Measurements from ENCODE around the gene C17orf113.

Gene C17orf113

GRCh38 chr17:41992576-41992975 is 57.8 kb downstream of the C17orf113 start:
- Histone ChIP-seq H3K9me3 (ENCODE audit: severe bottlenecking) (no peaks in the 10 kb centered on the region), H3K4me1 (ENCODE audit: insufficient read depth, poor library complexity, severe bottlenecking) (no peaks in the 10 kb centered on the region), H3K4me3 (ENCODE audit: severe bottlenecking) (no peak overlapping the region), H3K27ac (ENCODE audit: poor library complexity, severe bottlenecking) (no peak overlapping the region), H3K36me3 (ENCODE audit: low read depth) (peaks cover 100% of the 10 kb centered on the region), H3K27me3 (ENCODE audit: insufficient read depth, poor library complexity, severe bottlenecking) (no peaks in the 10 kb centered on the region)
- ATAC-seq (ENCODE audit: low read depth) = no peak
- TF ChIP-seq, protein P1, sequence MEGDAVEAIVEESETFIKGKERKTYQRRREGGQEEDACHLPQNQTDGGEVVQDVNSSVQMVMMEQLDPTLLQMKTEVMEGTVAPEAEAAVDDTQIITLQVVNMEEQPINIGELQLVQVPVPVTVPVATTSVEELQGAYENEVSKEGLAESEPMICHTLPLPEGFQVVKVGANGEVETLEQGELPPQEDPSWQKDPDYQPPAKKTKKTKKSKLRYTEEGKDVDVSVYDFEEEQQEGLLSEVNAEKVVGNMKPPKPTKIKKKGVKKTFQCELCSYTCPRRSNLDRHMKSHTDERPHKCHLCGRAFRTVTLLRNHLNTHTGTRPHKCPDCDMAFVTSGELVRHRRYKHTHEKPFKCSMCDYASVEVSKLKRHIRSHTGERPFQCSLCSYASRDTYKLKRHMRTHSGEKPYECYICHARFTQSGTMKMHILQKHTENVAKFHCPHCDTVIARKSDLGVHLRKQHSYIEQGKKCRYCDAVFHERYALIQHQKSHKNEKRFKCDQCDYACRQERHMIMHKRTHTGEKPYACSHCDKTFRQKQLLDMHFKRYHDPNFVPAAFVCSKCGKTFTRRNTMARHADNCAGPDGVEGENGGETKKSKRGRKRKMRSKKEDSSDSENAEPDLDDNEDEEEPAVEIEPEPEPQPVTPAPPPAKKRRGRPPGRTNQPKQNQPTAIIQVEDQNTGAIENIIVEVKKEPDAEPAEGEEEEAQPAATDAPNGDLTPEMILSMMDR (IDR thresholded peaks at IDR 0.05; ENCODE audit: poor library complexity, severe bottlenecking) = no peak
- DNase-seq (ENCODE audit: low spot score) = no peak

GRCh38 chr17:41989702-41990419 is 60.5 kb downstream of the C17orf113 start:
- TF ChIP-seq, protein P1 (IDR thresholded peaks at IDR 0.05; ENCODE audit: poor library complexity, severe bottlenecking) = no peak
- no peak for DNase-seq (ENCODE audit: low spot score)
- Histone ChIP-seq H3K36me3 (ENCODE audit: low read depth) (peaks cover 98% of the 10 kb centered on the region), H3K27ac (ENCODE audit: poor library complexity, severe bottlenecking) (no peak overlapping the region), H3K4me1 (ENCODE audit: insufficient read depth, poor library complexity, severe bottlenecking) (no peaks in the 10 kb centered on the region), H3K9me3 (ENCODE audit: severe bottlenecking) (no peaks in the 10 kb centered on the region), H3K27me3 (ENCODE audit: insufficient read depth, poor library complexity, severe bottlenecking) (no peaks in the 10 kb centered on the region), H3K4me3 (ENCODE audit: severe bottlenecking) (no peak overlapping the region)
- ATAC-seq (ENCODE audit: low read depth) = no peak

DNA sequence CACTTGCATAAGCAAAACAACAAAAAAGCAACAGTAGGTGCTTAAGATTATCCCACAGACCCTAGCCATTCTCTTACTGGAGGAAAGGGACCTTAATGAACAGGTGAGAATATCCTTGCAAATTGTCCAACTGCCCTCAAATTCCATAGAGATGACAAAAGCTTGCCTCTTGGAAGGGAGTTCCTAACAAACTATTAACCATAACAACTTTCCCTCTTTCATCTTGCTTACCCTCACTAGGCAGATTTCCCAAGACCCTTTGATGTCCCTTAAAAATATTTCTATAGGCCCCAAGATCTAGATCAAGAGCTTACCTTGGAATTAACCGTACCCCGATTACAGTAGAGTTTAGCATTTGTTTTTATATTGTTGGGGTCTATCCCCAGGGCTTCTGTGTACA is 62.0 kb downstream of the C17orf113 start:
- H3K9me3 ChIP-seq (ENCODE audit: severe bottlenecking) = no peaks in the 10 kb centered on the region
- no peaks in the 10 kb centered on the region for H3K27me3 ChIP-seq (ENCODE audit: insufficient read depth, poor library complexity, severe bottlenecking)
- DNase-seq (ENCODE audit: low spot score) (no peak), ATAC-seq (ENCODE audit: low read depth) (no peak)
- no peak overlapping the region for H3K27ac ChIP-seq (ENCODE audit: poor library complexity, severe bottlenecking)
- H3K36me3 ChIP-seq (ENCODE audit: low read depth) = peaks cover 96% of the 10 kb centered on the region
- no peak overlapping the region for H3K4me3 ChIP-seq (ENCODE audit: severe bottlenecking)
- TF ChIP-seq, protein P1 (IDR thresholded peaks at IDR 0.05; ENCODE audit: poor library complexity, severe bottlenecking) = no peak
- H3K4me1 ChIP-seq (ENCODE audit: insufficient read depth, poor library complexity, severe bottlenecking) = no peaks in the 10 kb centered on the region

Data from RWPE2 (cell line).